ENCODE data around the gene MACF1.

Gene MACF1

DNA sequence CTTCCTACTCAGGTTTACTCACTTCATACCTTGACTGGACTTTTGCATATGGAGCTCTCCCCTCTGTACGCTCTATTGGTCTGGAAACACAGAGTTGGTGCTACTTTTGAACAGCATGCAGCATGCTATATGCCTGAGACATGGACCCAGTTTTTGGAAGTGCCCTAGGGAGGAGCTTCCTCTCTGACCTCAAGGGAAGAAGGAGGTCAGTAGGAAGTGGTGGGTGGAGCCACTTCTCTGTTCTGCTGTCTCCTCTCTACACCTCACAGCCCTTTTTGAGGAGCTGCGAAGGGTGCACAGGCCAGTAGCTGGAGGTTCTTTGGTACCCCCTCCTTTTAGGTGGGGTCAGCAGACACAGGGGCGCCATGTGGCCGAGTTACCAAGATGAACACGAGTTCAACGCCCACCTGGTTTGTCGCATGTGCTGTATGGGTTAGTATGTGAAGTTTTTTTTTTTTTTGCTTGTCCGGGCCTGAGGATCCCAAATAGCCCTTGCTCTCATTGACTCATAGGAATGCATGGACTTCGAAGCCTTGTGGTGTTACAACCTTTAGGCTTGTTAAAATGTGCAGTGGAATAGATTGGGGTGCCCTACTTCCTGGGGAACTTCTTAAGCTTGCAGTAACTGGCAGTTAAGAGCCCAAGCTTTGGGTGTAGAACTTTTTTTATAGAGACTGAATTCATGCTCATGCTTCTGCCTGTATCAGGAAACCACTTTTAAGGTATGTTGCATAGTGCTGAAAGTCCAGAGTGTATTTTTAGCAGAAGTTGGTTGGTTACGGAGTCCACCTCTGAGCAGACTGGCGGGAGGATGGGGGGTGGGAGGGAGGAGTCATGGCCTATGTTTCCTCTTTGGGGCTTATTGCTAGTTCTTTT is 10.7 kb downstream of the MACF1 start:
- DNase-seq = no peak

DNA sequence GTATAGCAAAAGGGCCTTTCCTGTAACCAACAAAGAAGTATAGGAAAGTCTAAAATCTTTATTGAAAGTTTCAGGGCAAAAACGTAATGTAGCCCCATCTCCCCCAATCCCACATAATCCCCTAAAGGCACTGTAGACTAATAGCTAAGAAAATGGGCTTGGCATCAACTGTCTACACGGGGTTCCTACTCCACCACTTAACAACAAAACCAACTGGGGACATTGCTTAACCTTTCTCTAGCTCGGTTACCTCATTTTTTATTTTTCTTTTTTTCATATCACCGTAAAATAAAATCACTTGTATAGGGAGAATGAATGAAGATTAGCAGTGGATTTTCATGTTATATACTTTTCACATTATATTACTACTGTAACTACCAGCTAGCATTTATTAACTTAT is 12.3 kb downstream of the MACF1 start:
- no peak for DNase-seq

DNA sequence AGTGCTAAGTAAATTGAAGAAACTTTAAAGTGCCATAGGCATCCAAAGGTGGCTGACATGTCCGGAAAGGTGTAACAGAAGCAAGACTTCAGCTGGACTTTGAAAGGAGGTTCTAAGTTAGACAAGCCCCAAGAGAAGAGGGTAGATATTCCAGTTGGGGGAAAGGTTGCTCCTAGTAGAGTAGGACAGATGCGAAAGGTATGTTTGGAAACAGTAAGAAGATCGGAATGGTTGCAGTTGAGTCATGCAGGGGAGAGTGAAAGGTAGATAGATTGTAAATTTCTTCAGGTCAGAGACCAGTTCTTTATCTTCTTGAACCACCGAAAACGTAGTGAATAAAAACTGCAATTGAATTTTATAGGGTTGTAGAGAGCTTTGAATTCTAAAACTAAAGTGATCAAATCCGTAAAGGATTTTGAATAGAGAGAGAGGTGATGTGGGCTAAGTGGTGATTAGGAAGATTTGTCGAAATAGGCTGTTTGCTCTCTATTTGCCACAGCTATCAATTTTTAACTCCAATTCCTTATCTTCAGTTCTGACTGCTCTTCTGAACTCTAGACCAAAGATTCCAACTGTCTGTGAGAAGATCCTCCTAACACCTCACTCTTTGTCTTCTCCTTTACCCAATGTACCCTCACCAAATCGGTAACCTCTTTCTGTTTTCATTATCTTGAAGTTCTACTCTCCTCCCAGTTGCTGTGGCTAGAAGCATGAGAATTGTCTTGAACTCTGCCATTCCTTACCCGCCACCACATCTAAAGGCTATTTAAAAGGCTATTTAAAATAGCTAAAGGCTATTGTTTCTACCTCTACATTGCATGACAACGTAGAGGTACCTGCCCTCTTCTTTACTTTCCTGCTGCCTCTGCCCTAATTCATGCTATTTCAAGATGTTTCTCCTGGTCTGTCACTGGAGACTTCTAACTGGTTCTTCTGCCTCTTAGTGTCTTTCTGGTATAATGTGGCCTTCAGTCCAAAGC is 16.7 kb downstream of the MACF1 start:
- no peak for DNase-seq

DNA sequence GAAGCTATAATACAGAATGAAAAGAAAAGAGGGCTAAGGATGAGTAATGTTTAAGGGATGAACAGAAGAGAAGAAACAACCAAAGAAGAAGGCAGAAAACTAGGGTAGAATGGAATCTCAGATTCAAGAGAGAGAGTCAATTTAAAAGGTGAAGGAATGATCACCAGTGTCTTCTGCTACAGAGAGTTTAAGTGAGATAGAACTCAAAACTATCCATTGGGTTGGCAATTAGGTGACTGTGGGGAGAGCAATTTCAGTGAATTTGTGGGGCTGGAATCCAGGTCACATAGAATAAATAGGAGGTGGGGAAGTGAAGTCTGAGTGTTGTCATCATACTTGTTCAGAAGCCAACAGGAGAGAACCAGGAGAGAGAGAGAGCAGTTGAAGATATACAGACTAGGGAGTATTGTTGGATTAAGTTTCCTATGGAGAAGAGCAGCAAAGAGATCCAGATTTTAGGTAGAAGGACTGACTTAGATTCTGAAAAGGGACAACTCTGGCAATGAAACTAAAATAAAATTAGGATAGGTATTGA is 19.9 kb downstream of the MACF1 start:
- DNase-seq = no peak

DNA sequence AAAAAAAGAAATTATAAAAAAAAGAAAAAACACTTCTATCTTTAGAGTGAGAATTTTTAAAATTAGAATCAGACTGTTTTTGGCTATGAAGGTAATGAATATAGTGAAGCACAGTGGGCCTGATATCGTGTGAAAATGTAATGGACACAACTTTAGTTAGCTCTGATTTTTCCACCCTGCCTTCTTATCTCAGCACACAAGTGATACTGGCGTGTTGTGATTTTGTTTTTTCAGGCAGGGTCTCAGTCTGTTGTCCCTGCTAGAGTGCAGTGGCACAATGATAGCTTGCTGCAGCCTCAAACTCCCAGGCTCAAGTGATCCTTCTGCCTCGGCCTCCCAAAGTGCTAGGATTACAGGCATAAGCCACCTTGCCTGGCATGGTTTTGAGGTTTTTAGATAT is 22.3 kb downstream of the MACF1 start:
- no peak for DNase-seq

DNA sequence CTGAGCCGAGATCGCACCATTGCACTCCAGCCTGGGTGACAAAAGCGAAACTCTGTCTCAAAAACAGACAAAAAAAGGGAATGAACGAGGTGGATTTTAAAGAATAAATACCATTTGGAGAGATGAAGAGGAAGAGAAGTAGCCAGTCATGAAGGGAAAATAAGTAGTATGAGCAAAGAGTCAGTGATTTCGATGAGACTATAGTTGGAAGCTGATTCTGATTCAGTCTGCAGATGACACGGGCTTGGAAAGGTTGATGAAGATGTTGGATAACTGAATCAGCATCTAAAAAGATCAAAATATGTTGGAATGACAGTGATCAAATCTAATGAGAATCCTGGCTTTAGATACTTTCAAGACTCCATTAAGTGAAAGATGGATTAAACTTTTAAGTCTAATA is 23.8 kb downstream of the MACF1 start:
- no peak for DNase-seq

DNA sequence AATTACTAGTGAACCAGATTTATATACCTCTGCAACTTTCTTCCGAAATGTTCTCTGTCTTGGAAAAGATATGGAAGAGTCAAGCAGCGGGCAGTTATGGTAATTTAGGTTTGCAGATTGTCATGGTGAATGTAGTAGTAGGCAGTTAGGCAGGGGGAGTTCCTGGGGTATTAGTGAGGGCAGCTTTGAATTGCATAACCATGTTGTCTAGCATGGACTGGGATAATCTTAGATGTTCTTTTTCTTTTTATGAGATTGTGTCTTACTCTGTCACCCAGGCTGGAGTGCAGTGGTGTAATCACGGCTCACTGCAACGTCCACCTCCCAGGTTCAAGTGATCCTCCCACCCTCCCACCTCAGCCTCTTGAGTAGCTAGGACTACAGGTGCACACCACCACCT is 25.0 kb downstream of the MACF1 start:
- no peak for DNase-seq

DNA sequence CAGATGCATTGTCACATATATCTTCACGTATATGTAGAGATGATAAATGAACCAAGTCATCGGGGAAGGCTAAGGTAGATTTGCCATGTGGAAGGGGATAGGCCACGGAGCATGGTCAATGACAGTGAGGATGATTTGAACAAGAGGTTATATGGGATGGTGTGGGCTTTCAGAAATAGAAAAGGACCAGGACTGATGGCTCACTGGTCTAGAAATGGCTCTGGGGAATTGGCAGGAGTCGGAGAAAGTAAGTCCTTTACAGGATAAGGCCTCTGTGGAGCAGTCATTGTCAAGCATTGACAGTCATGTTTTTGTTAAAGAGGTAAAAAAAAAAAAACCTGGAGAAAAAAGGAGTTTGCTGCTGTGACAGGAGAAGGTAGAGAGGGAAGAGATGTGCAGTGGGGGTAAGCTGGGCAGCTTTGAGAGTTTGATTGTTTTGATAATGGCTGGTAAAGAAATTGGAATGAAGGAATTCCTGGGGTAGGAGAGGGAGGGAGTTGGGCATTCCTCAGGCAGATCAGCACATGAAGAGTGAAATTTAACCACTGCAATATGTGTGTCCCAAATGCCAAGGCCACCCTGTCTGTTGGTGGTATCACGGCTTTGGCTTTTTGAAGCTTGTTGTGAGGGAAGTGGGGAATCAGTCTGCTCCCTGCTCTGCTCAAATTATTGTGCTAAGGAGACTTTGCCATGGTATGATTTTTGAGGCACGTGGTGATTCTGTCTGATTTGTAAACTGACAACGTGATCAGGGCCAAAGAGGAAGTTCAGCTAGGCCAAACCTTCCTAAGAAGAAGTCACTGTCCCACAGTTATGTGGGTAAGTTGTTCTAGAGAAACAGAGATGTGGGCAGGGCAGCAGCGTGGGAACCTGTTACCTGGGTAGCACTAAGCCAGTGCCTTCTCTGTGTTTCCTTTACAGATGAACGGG is 26.0 kb downstream of the MACF1 start:
- no peak for DNase-seq

DNA sequence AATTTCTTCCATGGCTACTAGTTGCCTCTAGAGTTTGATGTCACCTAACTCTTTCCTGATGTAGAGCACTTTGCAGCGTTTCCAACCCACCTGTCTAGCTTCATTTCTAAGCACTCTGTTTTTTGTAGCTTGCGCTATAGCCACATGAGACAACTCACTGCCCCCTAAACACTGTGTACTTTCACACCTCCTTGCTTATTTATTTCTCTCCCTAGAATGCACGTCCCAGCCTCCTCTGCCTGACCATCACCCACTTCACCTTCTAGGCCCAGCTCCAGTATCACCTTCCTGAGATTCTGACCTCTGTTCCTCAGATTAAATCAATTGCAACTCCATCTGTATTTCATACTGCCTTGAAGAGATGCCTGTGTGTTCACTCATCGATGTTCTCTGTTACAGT is 32.5 kb downstream of the MACF1 start:
- DNase-seq = no peak

DNA sequence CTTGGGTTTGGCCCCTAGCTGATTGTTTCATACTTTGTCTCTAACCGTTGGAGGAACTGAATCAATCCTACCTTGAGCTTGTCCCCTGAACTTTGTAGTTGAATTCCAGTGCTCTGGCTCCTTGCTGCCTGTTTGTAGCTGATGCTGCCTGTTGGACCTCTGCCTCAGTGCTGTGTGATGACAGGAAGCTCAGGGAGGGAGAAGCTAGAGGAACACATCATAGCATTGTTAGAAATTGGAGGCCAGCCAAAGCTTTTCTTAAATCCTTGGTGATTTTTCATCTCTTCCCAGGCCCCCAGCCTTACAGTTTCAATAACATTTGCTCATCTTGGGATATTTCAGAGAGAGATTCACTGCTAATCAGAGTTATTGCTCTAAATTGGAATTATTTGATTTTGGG is 34.0 kb downstream of the MACF1 start:
- no peak for DNase-seq

DNA sequence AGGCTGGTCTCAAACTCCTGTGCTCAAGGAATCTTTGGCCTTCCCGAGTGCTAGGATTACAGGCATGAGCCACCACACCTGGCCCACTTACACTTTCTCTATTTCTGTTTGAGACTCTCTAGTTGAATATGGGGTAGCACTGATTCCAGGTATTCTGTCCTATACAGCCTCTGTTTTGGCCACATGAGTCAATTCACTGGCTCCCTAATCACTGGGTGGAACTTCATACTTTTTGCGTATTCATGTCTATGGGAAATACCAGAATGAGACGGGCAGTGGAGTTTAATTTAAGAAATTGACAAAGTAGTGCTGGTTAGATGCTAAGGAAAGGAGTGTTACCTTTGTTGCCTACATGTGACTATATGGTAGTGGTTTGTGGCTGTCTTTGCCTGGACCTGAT is 35.5 kb downstream of the MACF1 start:
- DNase-seq = no peak

DNA sequence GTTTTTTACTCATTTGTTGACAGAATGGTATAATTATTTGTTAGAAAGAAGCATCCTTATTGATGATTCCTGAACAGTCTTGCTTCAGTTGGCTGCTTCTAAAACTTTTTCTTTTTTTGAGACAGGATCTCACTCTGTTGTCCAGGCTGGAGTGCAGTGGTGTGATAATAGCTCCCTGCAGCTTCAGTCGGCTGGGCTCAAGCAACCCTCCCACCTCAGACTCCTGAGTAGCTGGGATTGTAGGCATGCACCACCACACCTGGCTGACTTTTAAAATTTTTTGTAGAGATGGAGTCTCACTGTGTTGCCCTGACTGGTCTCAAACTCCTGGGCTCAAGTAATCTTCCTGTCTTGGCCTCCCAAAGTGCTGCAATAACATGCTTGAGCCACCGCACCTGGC is 38.8 kb downstream of the MACF1 start:
- no peak for DNase-seq

DNA sequence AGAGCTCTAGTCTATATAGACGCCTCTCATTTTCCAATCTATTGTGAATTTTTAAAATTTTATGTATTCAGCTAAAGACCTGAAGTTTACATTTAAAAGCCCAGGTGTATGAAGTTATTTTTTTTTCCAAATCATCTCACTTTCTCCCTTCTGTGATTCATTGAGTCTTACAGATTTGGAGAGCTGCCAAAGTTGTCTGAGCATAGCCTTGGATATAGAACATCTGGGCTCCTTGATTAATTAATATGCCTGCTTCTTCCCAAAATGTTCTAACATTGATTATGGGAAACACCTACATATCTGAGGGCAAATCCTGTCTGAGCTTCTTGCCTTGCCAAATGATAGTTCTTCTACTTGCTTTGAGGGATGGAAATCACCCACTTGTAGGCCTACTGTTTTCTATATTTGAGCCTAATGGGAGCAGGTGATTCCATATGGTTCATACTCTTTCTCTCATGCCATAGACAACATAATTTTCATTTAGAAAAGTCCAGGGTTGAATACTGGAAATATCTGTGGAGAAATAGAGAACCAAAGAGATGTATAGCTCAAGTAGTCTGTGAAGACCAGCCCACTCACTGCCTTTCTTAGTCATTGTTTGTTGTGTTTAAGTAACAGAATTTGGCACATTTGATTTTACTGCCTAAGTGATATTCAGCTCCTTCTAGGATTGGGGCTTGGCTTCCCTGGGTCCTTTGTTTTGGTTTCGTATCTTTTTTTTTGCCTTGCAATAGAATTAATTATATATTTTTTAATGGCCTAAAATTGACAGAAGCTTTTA is 46.2 kb downstream of the MACF1 start:
- no peak for DNase-seq

DNA sequence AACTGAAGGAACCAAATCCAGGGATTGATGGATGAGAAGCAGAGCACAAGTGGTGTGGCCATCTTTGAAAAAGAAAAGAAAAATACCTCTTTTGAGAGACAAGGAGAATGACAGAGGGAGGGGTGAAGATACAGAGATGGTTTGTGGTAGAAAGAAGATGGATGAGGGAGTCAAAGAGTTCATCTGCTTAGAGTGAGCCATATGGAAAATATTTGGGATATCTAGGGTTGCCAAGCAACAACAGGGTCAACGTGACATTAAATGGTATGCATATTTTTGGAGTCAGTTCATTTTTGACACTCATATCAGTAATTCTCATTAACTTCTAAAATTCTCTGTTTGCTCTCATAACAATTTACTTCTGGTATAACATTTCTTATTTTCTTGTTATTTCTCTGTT is 50.7 kb downstream of the MACF1 start:
- DNase-seq = no peak

DNA sequence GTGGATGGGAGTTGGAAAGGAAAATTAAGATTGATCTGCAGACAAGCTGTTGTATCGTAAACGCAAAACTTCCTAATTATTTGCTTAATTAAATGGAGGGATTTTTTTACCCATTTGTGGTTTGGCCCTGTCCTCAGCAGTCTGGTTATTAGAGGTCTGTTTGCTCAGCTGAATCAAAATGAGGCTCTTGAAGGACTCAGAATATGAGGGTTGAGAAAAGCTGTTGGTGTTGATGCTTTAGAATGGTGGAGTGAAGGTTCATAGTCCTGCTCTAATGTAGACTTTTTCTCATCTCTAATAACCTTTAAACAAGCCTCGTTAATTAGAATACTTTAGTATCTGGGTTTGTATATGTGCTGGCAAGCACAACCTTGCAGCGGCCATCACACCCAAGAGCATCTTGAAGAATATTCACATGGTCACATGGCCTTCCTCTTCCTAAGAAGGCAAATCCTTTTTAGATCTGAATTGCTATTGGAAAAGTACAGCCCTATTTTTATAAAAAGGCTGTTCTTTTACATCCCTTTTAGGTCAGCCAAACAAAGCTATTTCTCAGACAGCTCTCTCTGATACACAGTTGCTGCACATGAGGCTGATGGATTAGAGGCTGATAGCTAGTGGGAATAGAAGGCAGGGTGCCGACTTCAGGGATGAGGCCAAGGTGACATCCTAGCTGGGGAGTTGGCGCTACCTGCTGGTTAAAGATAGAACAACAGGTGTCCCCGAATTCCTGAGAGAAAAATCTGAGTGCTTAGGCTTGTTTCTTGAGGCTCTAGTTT is 53.8 kb downstream of the MACF1 start:
- peak; percentile 63 to 86 (median 79) for DNase-seq

DNA sequence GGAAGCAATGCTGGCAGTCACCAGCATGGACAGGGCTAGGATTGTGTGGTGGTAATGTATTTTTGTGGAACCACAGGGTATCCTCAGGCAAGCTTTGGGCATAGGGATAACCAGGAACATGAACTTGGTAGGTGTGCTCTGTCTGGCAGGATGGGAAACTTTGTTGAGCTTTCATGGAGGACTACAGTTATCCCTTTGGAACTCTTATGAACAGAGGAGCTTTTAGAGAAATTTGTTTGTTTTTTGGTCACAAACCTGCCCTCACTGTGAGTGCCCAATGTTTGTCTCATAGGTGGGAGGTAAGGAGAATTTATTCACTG is 54.4 kb downstream of the MACF1 start:
- no peak for DNase-seq

DNA sequence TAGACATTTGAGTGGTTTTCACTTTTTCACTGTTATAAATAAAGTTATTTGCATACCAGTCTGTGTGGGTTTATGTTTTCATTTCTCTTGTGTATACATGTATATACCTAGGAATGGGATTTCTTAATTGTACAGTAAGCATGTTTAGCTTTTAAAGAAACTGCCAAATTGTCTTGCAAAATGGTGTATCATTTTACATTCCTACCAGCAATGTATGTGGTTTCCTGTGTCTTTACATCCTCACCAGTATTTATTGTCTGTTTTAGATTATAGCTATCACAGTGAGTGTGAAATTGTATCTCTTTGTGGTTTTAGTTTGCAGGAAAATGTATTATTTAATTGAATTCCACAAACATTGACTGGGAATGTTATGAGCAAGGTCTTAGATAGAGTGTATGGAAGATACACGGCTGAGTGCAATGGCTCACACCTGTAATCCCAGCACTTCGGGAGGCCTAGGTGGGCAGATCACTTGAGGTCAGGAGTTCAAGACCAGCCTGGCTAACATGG is 57.3 kb downstream of the MACF1 start:
- no peak for DNase-seq

DNA sequence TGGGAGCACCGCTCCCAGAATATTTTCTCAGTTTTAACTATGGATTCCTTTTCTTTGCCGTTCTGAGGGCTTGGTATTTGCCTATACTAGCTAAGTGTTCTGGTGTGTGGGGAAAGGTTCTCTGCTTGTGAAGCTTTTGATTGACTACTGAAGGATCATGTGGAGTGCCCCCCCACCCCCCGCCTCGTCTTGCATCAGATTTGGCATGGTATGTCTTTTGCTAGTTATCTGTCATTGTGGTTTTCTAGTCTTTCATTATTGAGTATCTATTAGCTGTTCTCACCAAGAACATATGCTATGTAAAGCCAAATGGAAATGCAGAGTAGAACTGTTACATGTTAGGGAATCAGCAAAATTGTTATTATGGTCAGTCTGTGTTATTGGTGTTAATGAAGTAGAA is 58.3 kb downstream of the MACF1 start:
- DNase-seq = no peak

DNA sequence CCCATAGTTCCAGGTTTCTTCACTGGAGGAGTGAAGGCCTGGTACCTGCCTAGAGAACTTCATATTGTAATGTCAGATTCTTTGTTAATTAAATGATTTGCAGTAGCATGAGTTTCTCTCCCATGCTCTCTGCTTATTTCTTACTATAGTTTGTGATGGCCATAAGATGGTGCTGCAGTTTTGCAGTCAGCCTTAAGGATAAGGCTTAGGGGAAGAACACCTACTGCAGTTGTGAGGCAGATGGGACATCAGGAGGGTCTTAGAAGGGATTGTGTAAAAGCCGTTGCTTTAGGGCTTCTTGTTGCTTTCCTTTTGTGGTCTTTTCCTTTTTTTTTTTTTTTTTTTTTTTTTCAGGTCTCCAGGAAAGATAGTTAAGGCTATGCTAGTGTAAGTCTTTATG is 61.8 kb downstream of the MACF1 start:
- peak in 1 of 3 experiments; percentile 26 for DNase-seq

DNA sequence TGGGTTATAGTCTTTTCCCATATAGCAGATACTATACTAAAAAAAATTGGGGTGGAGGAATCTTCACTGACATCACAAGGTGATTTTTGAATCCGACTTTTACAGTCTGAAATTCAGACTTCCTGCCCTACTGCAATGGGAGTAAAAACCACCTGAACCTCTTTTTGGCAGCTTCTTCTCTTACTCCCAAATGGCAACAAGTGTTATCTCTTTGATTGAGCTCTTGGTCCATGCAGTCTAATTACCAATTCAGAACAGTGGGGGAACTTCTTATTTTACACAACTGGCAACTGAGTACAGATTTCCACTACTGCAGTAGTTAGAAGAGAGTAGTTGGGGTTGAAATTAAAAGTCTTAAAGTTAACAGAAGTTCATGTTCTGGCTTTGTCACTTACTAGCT is 62.3 kb downstream of the MACF1 start:
- no peak for DNase-seq

DNA sequence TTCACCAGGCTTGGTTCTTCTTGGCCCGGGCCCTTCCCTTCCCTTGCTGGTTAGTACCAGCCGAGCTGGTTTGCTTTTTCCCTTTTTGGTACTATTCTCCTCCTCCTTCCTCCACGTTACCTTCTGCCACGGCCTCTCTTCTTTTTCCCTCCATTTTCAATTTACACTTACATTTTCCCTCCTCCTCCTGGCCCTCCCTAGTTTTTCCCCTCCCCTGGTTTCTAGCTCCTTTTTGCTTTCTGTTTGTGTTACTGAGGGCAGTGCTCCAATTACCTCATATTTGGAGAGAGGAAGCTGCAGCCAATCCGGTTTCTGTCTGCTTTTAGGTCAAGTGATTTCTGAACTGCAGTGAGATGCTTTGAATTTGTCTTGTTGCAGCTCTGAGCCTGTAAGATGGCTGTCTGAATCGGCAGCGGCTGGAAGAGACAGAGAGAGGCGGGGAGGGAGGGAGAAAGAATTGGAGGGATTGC is 63.7 kb downstream of the MACF1 start:
- DNase-seq = peak; percentile 66 to 93 (median 82)
